PC-3 (cell line): ENCODE data around the gene NUDT15. TPM values are rescaled to one million over a fixed set of nuclear protein-coding genes. Genes with fewer than 3 reads are reported as not detected.

Experiments used
- ATAC-seq: fragments of 200-7000 bp; cut with Tn5 transposase; 2 replicates; pipeline ENCODE4 v1.9.1; 2020; ENCODE audit warnings: mild to moderate bottlenecking, moderate library complexity
- BruUV-seq: library from RNA; stranded (reverse); fragments of 400-500 nt; replicated peaks from 2 replicates; lab custom pipeline; 2021; lab: Mats Ljungman, UMichigan
- CTCF ChIA-PET: fragments of 300-600 bp; sonication (Branson Sonifier 250); formaldehyde crosslinking; loops from one replicate; lab custom pipeline; 2022; ENCODE audit warnings: antibody characterized with exemption; lab: Charles Lee
- POLR2A ChIA-PET: fragments of 300-600 bp; sonication (Branson Sonifier 250); formaldehyde crosslinking; loops from one replicate; lab custom pipeline; 2022; ENCODE audit warnings: antibody characterized with exemption; ENCODE audit not compliant: unreplicated experiment; lab: Charles Lee
- DNase-seq: peaks from one replicate; pipeline ENCODE4 v3.0.0-alpha.2; 2015
- H2AFZ ChIP-seq: fragments of 300-600 bp; sonication (generic); 2 replicates; pipeline ENCODE4 v1.6.0; 2016; ENCODE audit warnings: antibody characterized with exemption, low read length
- H3F3A ChIP-seq: fragments of 300-600 bp; sonication (generic); one replicate; pipeline ENCODE4 v1.6.0; 2017; ENCODE audit warnings: antibody characterized with exemption, low read length, control low read depth, mild to moderate bottlenecking; ENCODE audit not compliant: unreplicated experiment
- H3K27ac ChIP-seq: fragments of 300-600 bp; sonication (generic); 2 replicates; pipeline ENCODE4 v1.5.1; 2016; ENCODE audit warnings: mild to moderate bottlenecking, low read length
- H3K27me3 ChIP-seq: fragments of 300-600 bp; sonication (generic); 2 replicates; pipeline ENCODE4 v1.6.1; 2016; ENCODE audit warnings: low read length, mixed read lengths
- H3K36me3 ChIP-seq: fragments of 300-600 bp; sonication (generic); 2 replicates; pipeline ENCODE4 v1.6.1; 2016; ENCODE audit warnings: low read depth, mixed run types, low read length, mixed read lengths
- H3K4me1 ChIP-seq: fragments of 300-600 bp; sonication (generic); 2 replicates; pipeline ENCODE4 v1.5.1; 2016; ENCODE audit warnings: low read length; ENCODE audit not compliant: insufficient read depth
- H3K4me2 ChIP-seq: fragments of 300-600 bp; sonication (generic); 2 replicates; pipeline ENCODE4 v1.6.0; 2016; ENCODE audit warnings: low read length
- H3K4me3 ChIP-seq: fragments of 300-600 bp; sonication (generic); 2 replicates; pipeline ENCODE4 v1.5.1; 2016; ENCODE audit warnings: mild to moderate bottlenecking, low read length, mixed read lengths
- H3K79me2 ChIP-seq: fragments of 300-600 bp; sonication (generic); 2 replicates; pipeline ENCODE4 v1.6.1; 2017; ENCODE audit warnings: low read length, mixed read lengths
- H3K9ac ChIP-seq: fragments of 300-600 bp; sonication (generic); 2 replicates; pipeline ENCODE4 v1.6.0; 2016; ENCODE audit warnings: mild to moderate bottlenecking, low read length
- H3K9me2 ChIP-seq: fragments of 300-600 bp; sonication (generic); replicated peaks from 2 replicates; pipeline ENCODE4 v1.6.1; 2016; ENCODE audit warnings: mixed run types, low read length, mixed read lengths
- H3K9me3 ChIP-seq: fragments of 300-600 bp; sonication (generic); 2 replicates; pipeline ENCODE4 v1.6.1; 2016; ENCODE audit warnings: low read length, mixed read lengths
- H4K20me1 ChIP-seq: fragments of 300-600 bp; sonication (generic); 2 replicates; pipeline ENCODE4 v1.6.1; 2016; ENCODE audit warnings: low read length, mixed read lengths
- CTCF ChIP-seq: fragments of 300-600 bp; sonication (generic); conservative IDR thresholded peaks from 2 replicates; pipeline ENCODE4 v1.5.1; 2017; ENCODE audit warnings: antibody characterized with exemption, low read depth, mild to moderate bottlenecking, low read length
- EZH2 ChIP-seq: fragments of 300-600 bp; sonication (generic); IDR thresholded peaks from one replicate; pipeline ENCODE4 v1.6.1; 2017; ENCODE audit warnings: antibody characterized with exemption, mild to moderate bottlenecking, low read length; ENCODE audit not compliant: unreplicated experiment
- EZH2phosphoT487 ChIP-seq: fragments of 300-600 bp; sonication (generic); IDR thresholded peaks from 2 replicates; pipeline ENCODE4 v1.6.1; 2018; ENCODE audit warnings: mild to moderate bottlenecking, antibody characterized with exemption, low read length, borderline replicate concordance
- intact Hi-C: fragments of 100-400 bp; cut with micrococcal nuclease; formaldehyde crosslinking; loops from 2 replicates; pipeline ENCODE4 v1.9.0; 2023
- total RNA-seq: library from RNA; depleted of rRNA; stranded (reverse); fragments of >200 nt; gene quantifications from 2 replicates; pipeline ENCODE4 v1.2.3, GENCODE V29; 2014

The NUDT15 gene
- total RNA-seq, 1 experiment from 2014 or later, result 27.0 TPM

GRCh38 chr13:48019796-48020195, 17.7 kb upstream of the NUDT15 start:
- Histone ChIP-seq H3K4me2 (no peak overlapping the region), H3K27ac (no peak overlapping the region), H3K79me2 (no peaks in the 10 kb centered on the region), H3K4me1 (no peaks in the 10 kb centered on the region), H4K20me1 (no peaks in the 10 kb centered on the region), H3K9me3 (no peaks in the 10 kb centered on the region), H3K9me2 (no peaks in the 10 kb centered on the region), H2AFZ (no peak overlapping the region), H3K9ac (no peak overlapping the region), H3K36me3 (no peaks in the 10 kb centered on the region), H3K4me3 (no peak overlapping the region), H3K27me3 (no peaks in the 10 kb centered on the region), H3F3A (no peaks in the 10 kb centered on the region)
- intact Hi-C loops, result no loop called here
- ChIA-PET POLR2A (no interaction called here), CTCF (no interaction called here)
- ATAC-seq (no peak), DNase-seq (no peak)
- no TSS peak for BruUV-seq
- TF ChIP-seq EZH2 (no peak), CTCF (no peak), EZH2phosphoT487 (no peak)

DNA sequence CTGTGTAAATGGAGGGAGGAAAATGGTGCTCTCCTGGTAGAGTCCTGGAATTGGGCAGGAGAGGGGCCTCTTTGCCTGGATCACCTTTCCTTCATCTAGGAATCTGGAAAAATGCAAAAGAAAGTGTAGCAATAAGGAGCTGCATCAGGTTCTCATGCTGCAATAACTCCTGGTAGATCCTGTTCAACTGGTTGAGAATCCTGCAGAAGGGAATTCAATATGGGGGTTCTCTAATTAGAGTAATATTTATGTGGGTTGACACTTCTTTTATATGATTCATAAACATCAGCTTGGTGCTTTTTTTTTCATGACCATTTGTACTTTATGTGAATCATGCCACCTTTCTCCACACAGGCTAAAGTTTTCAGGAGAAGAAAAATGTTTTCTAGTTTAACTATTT, 9.5 kb upstream of the NUDT15 start:
- no peaks in the 10 kb centered on the region for H3K4me1 ChIP-seq
- H3K9ac ChIP-seq, result no peak overlapping the region
- ChIA-PET CTCF (no interaction called here), POLR2A (no interaction called here)
- BruUV-seq, result no TSS peak
- H3K79me2 ChIP-seq, result no peaks in the 10 kb centered on the region
- no peaks in the 10 kb centered on the region for H4K20me1 ChIP-seq
- no peak overlapping the region for H2AFZ ChIP-seq
- DNase-seq, result peak; percentile 3
- ATAC-seq, result no peak
- intact Hi-C loops, result no loop called here
- no peaks in the 10 kb centered on the region for H3K27me3 ChIP-seq
- no peak for TF ChIP-seq EZH2phosphoT487
- no peak for TF ChIP-seq CTCF
- no peak for TF ChIP-seq EZH2
- no peak overlapping the region for H3K4me3 ChIP-seq
- no peaks in the 10 kb centered on the region for H3K9me3 ChIP-seq
- H3K9me2 ChIP-seq, result no peaks in the 10 kb centered on the region
- H3F3A ChIP-seq, result no peaks in the 10 kb centered on the region
- H3K36me3 ChIP-seq, result no peaks in the 10 kb centered on the region; the same call in 1 of the 2 replicates
- no peak overlapping the region for H3K27ac ChIP-seq
- H3K4me2 ChIP-seq, result no peak overlapping the region

GRCh38 chr13:48029859-48030258, 7.7 kb upstream of the NUDT15 start:
- Histone ChIP-seq H3F3A (no peaks in the 10 kb centered on the region), H2AFZ (no peak overlapping the region), H3K4me3 (no peak overlapping the region), H3K27ac (no peak overlapping the region), H3K4me2 (no peak overlapping the region), H3K36me3 (no peaks in the 10 kb centered on the region; the same call in 1 of the 2 replicates), H3K79me2 (no peaks in the 10 kb centered on the region), H3K4me1 (no peaks in the 10 kb centered on the region), H3K9ac (no peak overlapping the region), H3K27me3 (no peaks in the 10 kb centered on the region), H3K9me2 (no peaks in the 10 kb centered on the region), H3K9me3 (no peaks in the 10 kb centered on the region), H4K20me1 (no peaks in the 10 kb centered on the region)
- ChIA-PET CTCF (no interaction called here), POLR2A (no interaction called here)
- BruUV-seq, result no TSS peak
- no peak for DNase-seq
- ATAC-seq, result no peak
- intact Hi-C loops, result no loop called here
- TF ChIP-seq EZH2, result no peak
- TF ChIP-seq EZH2phosphoT487, result no peak
- no peak for TF ChIP-seq CTCF
